Breast epithelium (tissue), 3 donors: ENCODE measurements around the gene PSMD8.

Experiments used
- CTCF ChIP-seq, 3 donors: fragments of 450-650 bp; IDR thresholded peaks; one replicate each; pipeline ENCODE4 v1.5.1; 2016 to 2017; ENCODE audit warnings: antibody characterized with exemption in 3 of 3, mild to moderate bottlenecking in 3 of 3, moderate library complexity in 3 of 3
- POLR2A ChIP-seq: fragments of 450-650 bp; IDR thresholded peaks from one replicate; pipeline ENCODE4 v1.6.1; 2016; ENCODE audit warnings: antibody characterized with exemption, mild to moderate bottlenecking, moderate library complexity
- POLR2AphosphoS5 ChIP-seq, 3 donors: sonication (generic); formaldehyde crosslinking; IDR thresholded peaks; one replicate each; pipeline ENCODE4 v1.6.1; 2017; ENCODE audit warnings: antibody characterized with exemption in 3 of 3

- TF ChIP-seq CTCF (IDR thresholded peaks at IDR 0.05) (peak in 1 of 3 donors; percentile 10), POLR2A (no peak), POLR2AphosphoS5 (IDR thresholded peaks at IDR 0.05) (no peak)
Observed at GRCh38 chr19:38417544-38418506, 43.5 kb downstream of the PSMD8 start.
